Retinal pigment epithelial cell (primary cell): Measurements from ENCODE around the gene KDM4F.

Experiments
- DNase-seq: peaks from one replicate; pipeline ENCODE4 v3.0.0-alpha.2; 2010; ENCODE audit warnings: low read depth
- H3K4me3 ChIP-seq: 2 replicates; pipeline ENCODE4 v1.5.1; 2011; ENCODE audit warnings: mild to moderate bottlenecking, low read length, control low read depth, moderate library complexity
- TF ChIP-seq, protein P1 (sequence below): conservative IDR thresholded peaks from 2 replicates; pipeline ENCODE4 v1.5.1; 2011; ENCODE audit warnings: low read depth, low read length, control low read depth, inconsistent platforms

Gene KDM4F

DNA sequence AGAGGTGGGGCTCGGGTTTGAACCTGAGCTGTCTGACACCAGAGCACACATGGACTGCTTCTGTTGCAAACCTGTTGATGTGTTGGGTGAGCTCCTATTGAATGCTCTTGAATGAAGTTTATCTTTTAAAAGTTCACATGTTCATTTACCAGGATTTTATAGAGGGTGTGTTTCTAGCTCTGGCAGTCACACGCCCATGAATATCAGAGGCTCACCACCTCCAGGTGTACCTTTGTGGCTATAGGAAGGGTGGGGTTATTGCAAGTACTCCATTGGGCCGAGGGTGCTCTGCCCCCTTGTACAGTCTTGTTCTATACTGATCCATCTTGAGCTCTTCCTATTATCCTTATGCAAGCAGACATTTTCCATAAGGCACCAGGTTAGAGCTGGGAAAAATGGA, 49.6 kb downstream of the KDM4F start:
- no peak for DNase-seq
- TF ChIP-seq, protein P1, sequence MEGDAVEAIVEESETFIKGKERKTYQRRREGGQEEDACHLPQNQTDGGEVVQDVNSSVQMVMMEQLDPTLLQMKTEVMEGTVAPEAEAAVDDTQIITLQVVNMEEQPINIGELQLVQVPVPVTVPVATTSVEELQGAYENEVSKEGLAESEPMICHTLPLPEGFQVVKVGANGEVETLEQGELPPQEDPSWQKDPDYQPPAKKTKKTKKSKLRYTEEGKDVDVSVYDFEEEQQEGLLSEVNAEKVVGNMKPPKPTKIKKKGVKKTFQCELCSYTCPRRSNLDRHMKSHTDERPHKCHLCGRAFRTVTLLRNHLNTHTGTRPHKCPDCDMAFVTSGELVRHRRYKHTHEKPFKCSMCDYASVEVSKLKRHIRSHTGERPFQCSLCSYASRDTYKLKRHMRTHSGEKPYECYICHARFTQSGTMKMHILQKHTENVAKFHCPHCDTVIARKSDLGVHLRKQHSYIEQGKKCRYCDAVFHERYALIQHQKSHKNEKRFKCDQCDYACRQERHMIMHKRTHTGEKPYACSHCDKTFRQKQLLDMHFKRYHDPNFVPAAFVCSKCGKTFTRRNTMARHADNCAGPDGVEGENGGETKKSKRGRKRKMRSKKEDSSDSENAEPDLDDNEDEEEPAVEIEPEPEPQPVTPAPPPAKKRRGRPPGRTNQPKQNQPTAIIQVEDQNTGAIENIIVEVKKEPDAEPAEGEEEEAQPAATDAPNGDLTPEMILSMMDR = no peak
- H3K4me3 ChIP-seq = no peak overlapping the region

DNA sequence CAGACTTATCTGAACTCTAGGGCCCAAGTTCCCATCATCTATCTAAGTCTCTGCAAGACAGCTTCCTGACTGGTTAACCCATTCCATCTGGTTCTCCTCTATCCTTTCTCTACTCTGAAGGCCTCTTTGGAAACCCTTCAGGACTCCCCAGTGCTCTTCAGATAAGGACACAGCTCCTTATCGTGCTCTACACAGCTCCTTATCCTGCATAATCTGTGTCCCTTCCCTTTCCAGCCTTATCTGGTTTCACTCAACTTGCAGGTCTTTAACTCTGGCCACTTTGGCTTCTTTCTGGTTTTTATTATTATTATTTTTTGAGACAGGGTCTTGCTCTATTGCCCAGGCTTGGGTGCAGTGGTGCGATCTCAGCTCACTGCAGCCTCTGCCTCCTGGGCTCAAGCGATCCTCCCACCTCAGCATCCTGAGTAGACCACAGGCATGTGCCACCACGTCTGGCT, 51.0 kb downstream of the KDM4F start:
- TF ChIP-seq, protein P1 = no peak
- DNase-seq = no peak
- no peak overlapping the region for H3K4me3 ChIP-seq
